K562 (cell line): ENCODE measurements around the gene NQO2. TPM values are rescaled to one million over a fixed set of nuclear protein-coding genes. Genes with fewer than 3 reads are reported as not detected.

Experiments used
- CUX1 ChIP-seq: fragments of 200-800 bp; sonication (Bioruptor generic); IDR thresholded peaks from 2 replicates; pipeline ENCODE4 v1.6.1; 2016; ENCODE audit warnings: missing genetic modification characterization, missing compliant biosample characterization
- EWSR1 ChIP-seq: fragments of 450-650 bp; IDR thresholded peaks from 2 replicates; pipeline ENCODE4 v1.6.1; 2018; ENCODE audit warnings: borderline replicate concordance, mild to moderate bottlenecking, low read depth, moderate library complexity; ENCODE audit not compliant: partially characterized antibody
- GATAD2B ChIP-seq: fragments of 450-650 bp; IDR thresholded peaks from 2 replicates; pipeline ENCODE4 v1.6.1; 2017; ENCODE audit warnings: mild to moderate bottlenecking, borderline replicate concordance
- HDAC2 ChIP-seq: fragments of 450-650 bp; IDR thresholded peaks from 2 replicates; pipeline ENCODE4 v1.6.1; 2016; ENCODE audit warnings: mild to moderate bottlenecking
- HDAC6 ChIP-seq: IDR thresholded peaks from 2 replicates; pipeline ENCODE4 v1.6.1; 2012; ENCODE audit warnings: low read depth, mild to moderate bottlenecking, control low read depth, inconsistent platforms, low read length, moderate library complexity
- MEF2A ChIP-seq: IDR thresholded peaks from 2 replicates; pipeline ENCODE4 v1.6.1; 2011; ENCODE audit warnings: low read depth, mild to moderate bottlenecking, low read length, moderate library complexity; ENCODE audit not compliant: control insufficient read depth
- NCOA2 ChIP-seq, 2 experiments: fragments of 450-650 bp; IDR thresholded peaks; 2 replicates each; pipeline ENCODE4 v1.6.1; 2018; ENCODE audit warnings: mild to moderate bottlenecking in 2 of 2, moderate library complexity in 1 of 2; ENCODE audit not compliant: partially characterized antibody in 2 of 2
- POLR2AphosphoS5 ChIP-seq: IDR thresholded peaks from 2 replicates; pipeline ENCODE4 v1.6.1; 2011; ENCODE audit warnings: mild to moderate bottlenecking, low read depth, low read length, moderate library complexity; ENCODE audit not compliant: control insufficient read depth, insufficient read depth
- PRMT5 ChIP-seq: sonication (generic); formaldehyde crosslinking; IDR thresholded peaks from 2 replicates; pipeline ENCODE4 v1.5.0; 2020; ENCODE audit warnings: missing genetic modification reagents
- SMARCE1 ChIP-seq: fragments of 450-650 bp; IDR thresholded peaks from 2 replicates; pipeline ENCODE4 v1.7.1; 2016; ENCODE audit warnings: mild to moderate bottlenecking
- THRB ChIP-seq: fragments of 450-650 bp; formaldehyde crosslinking; conservative IDR thresholded peaks from 2 replicates; pipeline ENCODE4 v1.4.0; 2022; ENCODE audit warnings: mild to moderate bottlenecking, missing genetic modification characterization
- YBX1 ChIP-seq: fragments of 450-650 bp; IDR thresholded peaks from 2 replicates; pipeline ENCODE4 v1.7.1; 2016; ENCODE audit warnings: mild to moderate bottlenecking
- ZBTB9 ChIP-seq: fragments of 450-650 bp; formaldehyde crosslinking; IDR thresholded peaks from 2 replicates; pipeline ENCODE4 v1.4.0; 2020; ENCODE audit warnings: mild to moderate bottlenecking, moderate library complexity
- ZNF124 ChIP-seq: sonication (generic); formaldehyde crosslinking; IDR thresholded peaks from 2 replicates; pipeline ENCODE4 v1.8.1; 2022; ENCODE audit warnings: missing genetic modification reagents
- ZNF143 ChIP-seq: sonication (generic); formaldehyde crosslinking; IDR thresholded peaks from 2 replicates; pipeline ENCODE4 v1.9.0; 2022; ENCODE audit warnings: mild to moderate bottlenecking, missing genetic modification reagents
- ZNF444 ChIP-seq: fragments of 250-450 bp; sonication (Bioruptor Pico); IDR thresholded peaks from 2 replicates; pipeline ENCODE4 v1.4.0; 2020; ENCODE audit warnings: mild to moderate bottlenecking, moderate library complexity
- ZNF655 ChIP-seq: fragments of 250-450 bp; sonication (Bioruptor Pico); IDR thresholded peaks from 2 replicates; pipeline ENCODE4 v1.5.0; 2021
- ZNF699 ChIP-seq: fragments of 250-450 bp; sonication (Bioruptor Pico); IDR thresholded peaks from 2 replicates; pipeline ENCODE4 v1.8.0; 2021; ENCODE audit warnings: mild to moderate bottlenecking, moderate library complexity; ENCODE audit not compliant: insufficient replicate concordance
- polyA plus RNA-seq, 8 experiments: library from polyadenylated mRNA; depleted of rRNA in 4 of 8; stranded (reverse) in 5 of 8; unstranded in 3 of 8; fragments of >200 nt; fragmentation: Nextera tagmentation in 2 of 8; fragmentation: Illumina TruSeq in 1 of 8; extraction: Ambion mirVana in 2 of 8; extraction: Trizol in 1 of 8; gene quantifications; 2 replicates each; pipeline versions ENCODE4 v1.2.1 to v1.2.3, GENCODE V29; 2011 to 2014; ENCODE audit warnings: inconsistent platforms in 1 of 8, missing spikeins in 1 of 8
- total RNA-seq, 7 experiments: library from RNA; depleted of rRNA in 6 of 7; stranded (reverse); fragments of >200 nt in 6 of 7; fragmentation: Illumina TruSeq in 2 of 7; extraction: Trizol in 2 of 7; gene quantifications; 2 replicates each; pipeline versions ENCODE4 v1.2.1 to v1.2.3, GENCODE V29; 2011 to 2021; ENCODE audit warnings: low replicate concordance in 1 of 7

The NQO2 gene
- total and polyA plus RNA-seq, 9 of the 15 experiments (the other 6 are each of a cell fraction or from before 2014, with no cell fraction given) = 54.6 to 214 (median 116) TPM

GRCh38 chr6:2989332-2990247, 10.1 kb upstream of the NQO2 start (continued):
- TF ChIP-seq ZNF124 (CRISPR knock-in tag) = no peak
- peak; percentile 73; the same call in 1 of the 2 replicates for TF ChIP-seq THRB (CRISPR knock-in tag)
- 0 out of 2 replicates have a peak, but pooled peaks have one; percentile 11 for TF ChIP-seq GATAD2B
- no peak for TF ChIP-seq CUX1 (CRISPR knock-in tag)
- TF ChIP-seq ZBTB9 (CRISPR knock-in tag) = no peak
- no peak for TF ChIP-seq ZNF655 (CRISPR knock-in tag)
- TF ChIP-seq ZNF143 (CRISPR knock-in tag) = no peak
- TF ChIP-seq ZNF444 (CRISPR knock-in tag) = no peak
- no peak for TF ChIP-seq EWSR1
- TF ChIP-seq NCOA2 (IDR thresholded peaks at IDR 0.05; ENCODE audit: partially characterized antibody in 2 of 2) = no peak
- TF ChIP-seq HDAC6 = no peak
- TF ChIP-seq SMARCE1 = 0 out of 2 replicates have a peak, but pooled peaks have one; percentile 49
- no peak for TF ChIP-seq YBX1
- peak; percentile 87 for TF ChIP-seq POLR2AphosphoS5
- TF ChIP-seq PRMT5 (CRISPR knock-in tag) = no peak
- TF ChIP-seq ZNF699 (CRISPR knock-in tag) = no peak
- peak; percentile 81 for TF ChIP-seq HDAC2
- TF ChIP-seq MEF2A = no peak
